Activated gamma-delta T cell (primary cell): ENCODE results near the gene VLDLR.
"Not testable (repeated sequence)": the region's sequence is repeated elsewhere in the genome, so short reads cannot be mapped to it uniquely, and the experiment has no call there.

ENCODE experiments used
- DNase-seq: peaks from one replicate; lab custom pipeline; 2025; lab: John Stamatoyannopoulos, UW

The VLDLR gene

GRCh38 chr9:2663461-2664173 is 42.0 kb downstream of the VLDLR start:
- no peak for DNase-seq

GRCh38 chr9:2664174-2665065 is 42.8 kb downstream of the VLDLR start:
- DNase-seq, result no peak

- DNase-seq, result no peak
Measured at GRCh38 chr9:2666569-2666968, 45.0 kb downstream of the VLDLR start.

GRCh38 chr9:2673161-2673560 is 51.6 kb downstream of the VLDLR start:
- DNase-seq, result no peak

GRCh38 chr9:2674141-2674824 is 52.7 kb downstream of the VLDLR start:
- DNase-seq, result no peak

- DNase-seq, result no peak
Measured at GRCh38 chr9:2675834-2676233, 54.2 kb downstream of the VLDLR start.

- DNase-seq, result no peak
Measured at GRCh38 chr9:2676466-2676865, 54.9 kb downstream of the VLDLR start.

- no peak for DNase-seq
Measured at GRCh38 chr9:2677915-2678889, 56.6 kb downstream of the VLDLR start.

- no peak for DNase-seq
Measured at GRCh38 chr9:2679011-2679410, 57.4 kb downstream of the VLDLR start.

- no peak for DNase-seq
Measured at GRCh38 chr9:2681981-2682380, 60.4 kb downstream of the VLDLR start.

- no peak for DNase-seq
Measured at GRCh38 chr9:2686911-2687310, 65.3 kb downstream of the VLDLR start.

- DNase-seq, result no peak
Measured at GRCh38 chr9:2688636-2689035, 67.0 kb downstream of the VLDLR start.

GRCh38 chr9:2691212-2691611 is 69.6 kb downstream of the VLDLR start:
- DNase-seq, result no peak

- no peak for DNase-seq
Measured at GRCh38 chr9:2691626-2692025, 70.0 kb downstream of the VLDLR start.

GRCh38 chr9:2693056-2693455 is 71.5 kb downstream of the VLDLR start:
- no peak for DNase-seq

GRCh38 chr9:2697492-2697891 is 75.9 kb downstream of the VLDLR start:
- DNase-seq, result no peak

GRCh38 chr9:2700398-2700797 is 78.8 kb downstream of the VLDLR start:
- no peak for DNase-seq

GRCh38 chr9:2700909-2701550 is 79.4 kb downstream of the VLDLR start:
- DNase-seq, result no peak

- DNase-seq, result no peak
Measured at GRCh38 chr9:2704504-2704903, 82.9 kb downstream of the VLDLR start.

GRCh38 chr9:2707256-2707655 is 85.7 kb downstream of the VLDLR start:
- DNase-seq, result not testable (repeated sequence)
